Stimulated activated naive CD4-positive, alpha-beta T cell (primary cell): Measurements from ENCODE around the gene TEX261.
A peak's percentile ranks its signal among the peaks of the same experiment; 100 is the strongest.
"Not testable (repeated sequence)": the region's sequence is repeated elsewhere in the genome, so short reads cannot be mapped to it uniquely, and the experiment has no call there.

Experiments
- DNase-seq, 6 experiments: peaks; one replicate each; lab custom pipeline; 2025; lab: John Stamatoyannopoulos, UW

TEX261 gene

DNA sequence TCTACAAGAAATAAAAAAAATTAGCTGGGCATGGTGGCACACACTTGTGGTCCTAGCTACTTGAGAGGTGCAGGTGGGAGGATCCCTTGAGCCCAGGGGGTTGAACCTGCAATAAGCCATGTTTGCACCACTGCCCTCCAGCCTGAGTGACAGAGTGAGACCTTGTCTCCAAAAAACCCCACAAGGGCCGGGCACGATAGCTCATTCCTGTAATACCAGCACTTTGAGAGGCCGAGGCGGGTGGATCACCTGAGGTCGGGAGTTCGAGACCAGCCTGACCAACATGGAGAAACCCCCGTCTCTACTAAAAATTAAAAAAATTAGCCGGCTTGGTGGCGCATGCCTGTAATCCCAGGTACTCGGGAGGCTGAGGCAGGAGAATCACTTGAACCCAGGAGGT lies 5.3 kb upstream of the TEX261 start:
- DNase-seq, result not testable (repeated sequence)

DNA sequence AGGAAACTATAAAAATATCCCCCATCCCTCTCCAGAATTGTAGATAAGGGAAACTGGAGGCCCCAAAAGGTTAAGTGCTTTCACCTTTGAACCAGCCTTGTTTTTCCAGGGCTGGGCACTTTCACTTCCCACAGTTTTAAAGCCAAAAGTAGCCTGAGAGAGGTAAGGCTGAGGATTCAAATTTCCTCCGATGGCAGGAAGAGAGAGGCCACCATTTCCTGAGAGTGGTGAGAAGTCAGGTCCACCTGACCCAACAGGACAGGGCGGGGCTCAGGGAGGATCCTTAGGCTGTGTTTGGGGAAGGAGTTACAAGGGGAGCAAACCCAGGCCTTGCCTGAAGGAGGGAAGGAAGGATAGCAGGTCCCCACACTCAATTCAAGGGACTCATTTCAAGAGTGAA lies 4.7 kb upstream of the TEX261 start:
- DNase-seq, result no peak

- not testable (repeated sequence) for DNase-seq
Observed at GRCh38 chr2:70998885-70999284, 4.2 kb upstream of the TEX261 start.

DNA sequence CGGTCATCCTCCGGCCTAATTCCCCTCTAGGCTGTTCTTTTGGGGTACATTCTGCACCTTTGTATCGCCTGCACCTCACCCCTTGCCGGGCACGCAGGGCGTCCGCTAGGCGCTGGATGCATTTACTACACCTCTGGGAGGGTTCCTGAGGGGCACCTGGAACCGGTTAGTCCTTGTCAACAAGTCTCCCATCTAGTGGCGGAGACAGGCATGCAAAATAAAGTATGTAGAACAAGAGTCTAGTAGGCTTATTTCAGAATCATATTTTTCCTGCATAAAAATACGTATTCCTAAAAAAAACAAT lies 705 bp upstream of the TEX261 start:
- DNase-seq, result peak; percentile 40 to 74 (median 56)

DNA sequence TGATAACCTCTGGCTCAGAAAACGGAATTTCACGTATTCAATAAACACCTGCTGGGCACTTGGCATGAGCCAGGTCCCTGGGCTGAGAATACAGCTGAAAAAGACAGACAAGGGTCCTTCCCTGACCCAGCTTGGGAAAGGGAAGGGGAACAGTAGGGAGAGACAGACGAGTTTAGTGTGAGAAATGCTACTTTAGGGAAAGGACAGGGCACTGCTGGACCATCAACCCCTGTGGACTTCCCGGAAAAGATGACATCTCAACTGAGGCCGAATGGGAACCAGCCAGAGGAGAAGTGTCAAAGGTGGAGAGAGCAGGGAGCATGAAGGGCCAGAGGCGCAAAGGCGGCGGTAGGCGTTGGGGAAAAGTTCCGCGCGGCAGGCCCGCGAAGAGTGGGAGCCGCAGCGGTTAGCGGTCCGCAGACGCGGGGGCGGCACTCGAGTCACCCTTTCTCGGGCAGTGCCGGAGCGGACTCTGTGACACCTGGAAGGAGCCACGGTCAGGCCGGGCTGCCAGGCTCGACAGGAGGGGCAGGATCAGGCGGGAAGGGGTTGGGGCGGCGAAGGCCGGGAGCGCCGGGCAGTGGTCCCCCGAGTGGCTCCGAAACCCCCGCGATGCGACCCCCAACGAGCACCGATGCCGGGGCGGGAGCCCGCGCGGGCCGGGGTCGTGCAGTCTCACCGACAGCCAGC lies 519 bp downstream of the TEX261 start:
- peak in 1 of 6 experiments; percentile 46 for DNase-seq

GRCh38 chr2:70992945-70993853 lies 1.5 kb downstream of the TEX261 start:
- DNase-seq, result peak in 2 of 6 experiments; percentile 2 to 28

- no peak for DNase-seq
Observed at GRCh38 chr2:70991742-70992141, 2.9 kb downstream of the TEX261 start.

DNA sequence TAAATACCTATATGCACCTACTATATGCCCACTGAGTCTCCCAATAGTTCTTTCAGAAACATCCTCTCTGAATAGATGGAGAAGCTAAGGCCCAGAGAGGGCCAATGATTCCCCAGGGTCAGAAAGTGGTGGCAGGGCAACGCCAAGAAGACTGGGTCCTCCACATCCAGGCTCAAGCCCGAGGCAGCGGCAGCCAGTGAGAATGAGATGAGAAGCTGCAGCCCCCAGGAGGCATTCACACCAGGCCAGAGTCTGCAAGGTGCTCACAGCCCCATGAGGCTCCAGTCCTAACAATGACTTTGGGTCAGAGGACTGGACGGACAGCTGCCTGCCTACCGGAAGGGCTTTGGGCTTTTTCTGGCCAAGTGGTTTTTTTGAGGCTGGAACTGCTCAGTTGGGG lies 3.5 kb downstream of the TEX261 start:
- no peak for DNase-seq

GRCh38 chr2:70990216-70990615 lies 4.5 kb downstream of the TEX261 start:
- DNase-seq, result no peak

DNA sequence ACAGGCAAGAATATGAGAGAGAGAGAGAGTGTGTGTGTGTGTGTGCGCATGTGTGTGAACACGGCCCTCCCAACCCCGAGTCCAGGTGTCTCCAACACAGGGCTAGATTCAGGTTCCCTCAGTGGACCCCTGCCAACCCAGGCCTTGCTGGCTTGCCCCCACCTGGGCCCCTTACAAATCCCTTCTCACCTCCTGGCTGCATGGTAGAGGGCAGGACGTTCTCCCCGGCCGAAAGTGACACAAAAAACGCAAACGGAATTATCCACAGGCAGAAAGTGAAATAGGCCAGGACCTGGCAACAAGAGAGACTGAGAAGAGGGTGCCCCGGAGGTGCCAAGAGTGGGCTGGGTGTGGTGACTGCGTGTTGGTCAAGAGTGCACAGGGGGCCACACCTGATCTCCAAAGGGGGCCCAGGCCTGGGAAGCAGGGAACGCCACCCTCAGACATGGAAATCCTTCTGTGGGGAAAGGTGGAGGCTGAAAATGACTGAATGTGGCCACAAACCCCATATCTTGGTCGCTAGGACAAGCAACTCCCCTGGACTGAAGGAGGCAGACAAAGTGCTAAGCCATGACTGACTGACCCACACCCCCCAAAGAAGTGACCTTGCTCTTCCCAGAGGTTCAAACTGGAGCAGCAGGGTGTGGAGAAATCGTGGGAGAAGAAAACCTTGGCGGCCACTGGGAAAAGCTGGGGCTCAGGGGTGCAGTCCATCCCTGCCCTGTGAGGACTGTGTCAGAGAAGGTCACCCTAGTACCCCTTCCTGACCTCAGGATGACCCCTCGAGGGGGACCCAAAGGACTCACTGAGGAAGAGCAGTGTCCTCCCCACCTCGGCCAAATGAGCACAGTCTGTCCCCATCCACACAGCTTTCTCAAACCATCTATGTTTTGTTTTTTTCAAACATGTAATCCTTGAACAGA lies 5.7 kb downstream of the TEX261 start:
- DNase-seq, result no peak

GRCh38 chr2:70988151-70988550 lies 6.5 kb downstream of the TEX261 start:
- no peak for DNase-seq

GRCh38 chr2:70987386-70987785 lies 7.3 kb downstream of the TEX261 start:
- no peak for DNase-seq

GRCh38 chr2:70986499-70987189 lies 8.0 kb downstream of the TEX261 start:
- no peak for DNase-seq

DNA sequence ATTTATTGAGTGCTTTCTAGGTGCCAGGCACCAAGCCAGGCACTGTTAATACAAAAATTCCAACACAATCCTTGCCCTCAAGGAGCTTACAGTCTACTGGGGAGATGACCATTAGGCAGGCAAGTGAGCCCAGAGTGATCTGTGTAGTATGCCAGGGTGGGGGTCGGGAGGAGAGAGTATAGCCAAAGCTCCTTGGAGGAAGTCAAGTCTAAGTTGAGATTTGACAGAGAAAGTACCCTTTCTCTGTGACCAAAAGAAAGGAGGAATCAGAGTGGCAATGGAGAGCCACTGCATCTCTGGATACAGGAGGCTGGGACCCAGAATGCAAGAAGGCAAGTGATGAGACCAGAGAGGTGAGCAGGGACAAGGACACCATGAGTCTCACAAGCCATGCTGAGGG lies 8.7 kb downstream of the TEX261 start:
- DNase-seq, result no peak

DNA sequence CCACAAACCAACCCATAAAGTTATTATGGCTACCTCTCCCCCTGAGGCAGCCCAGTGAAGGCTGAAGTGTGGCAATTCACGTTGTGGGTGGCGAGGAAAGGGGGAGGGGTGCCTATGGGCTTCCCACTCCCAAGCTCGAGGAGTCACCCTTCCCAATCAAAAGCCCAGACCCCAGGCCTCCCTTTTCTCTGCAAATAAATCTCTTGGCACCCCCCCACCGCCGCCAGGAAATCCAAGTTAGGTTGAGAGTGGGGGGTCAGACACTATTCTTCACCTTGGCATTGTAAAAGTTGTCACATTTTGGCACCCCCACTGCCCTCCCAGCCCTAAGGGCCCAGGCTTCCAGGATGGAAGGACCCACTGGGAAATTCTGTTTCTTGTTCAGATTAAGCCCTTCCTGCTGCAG lies 9.4 kb downstream of the TEX261 start:
- DNase-seq, result no peak

DNA sequence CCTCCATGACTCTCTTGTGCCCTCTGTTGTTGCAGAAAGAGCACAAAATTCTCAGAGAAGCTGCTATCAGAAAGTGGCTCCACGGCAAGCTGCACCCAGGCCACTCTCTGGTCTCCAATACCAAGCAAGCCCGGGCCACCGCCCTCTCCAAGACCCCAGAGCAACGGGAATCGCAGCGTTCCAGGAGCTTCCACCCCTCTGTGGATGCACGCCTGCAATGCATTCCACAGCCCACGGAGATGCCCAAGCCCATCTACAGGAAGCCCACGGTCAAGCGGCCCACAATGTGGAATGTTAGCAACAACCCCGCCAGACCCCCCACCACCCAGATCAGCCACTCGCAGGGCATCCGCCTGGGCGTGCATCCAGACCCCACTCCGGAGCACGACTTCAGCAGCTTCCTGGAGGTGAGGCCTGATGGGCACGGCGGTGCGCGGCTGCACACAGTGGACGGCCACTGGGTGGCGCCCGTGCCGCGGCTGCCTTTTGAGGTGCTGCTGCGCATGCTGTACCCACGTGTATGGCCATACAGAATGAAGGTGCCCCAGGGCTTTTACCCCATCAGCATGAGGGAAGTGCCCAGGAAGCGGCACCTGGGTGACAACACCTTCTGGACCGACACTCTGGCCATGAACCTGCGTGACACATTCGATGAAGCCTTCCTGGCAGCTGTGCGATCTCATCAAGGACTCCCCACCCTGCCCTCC lies 9.9 kb downstream of the TEX261 start:
- peak; percentile 60 to 81 (median 75) for DNase-seq

GRCh38 chr2:70984228-70984575 lies 10.5 kb downstream of the TEX261 start:
- DNase-seq, result no peak

- DNase-seq, result no peak
Observed at GRCh38 chr2:70983506-70984227, 11.0 kb downstream of the TEX261 start.

DNA sequence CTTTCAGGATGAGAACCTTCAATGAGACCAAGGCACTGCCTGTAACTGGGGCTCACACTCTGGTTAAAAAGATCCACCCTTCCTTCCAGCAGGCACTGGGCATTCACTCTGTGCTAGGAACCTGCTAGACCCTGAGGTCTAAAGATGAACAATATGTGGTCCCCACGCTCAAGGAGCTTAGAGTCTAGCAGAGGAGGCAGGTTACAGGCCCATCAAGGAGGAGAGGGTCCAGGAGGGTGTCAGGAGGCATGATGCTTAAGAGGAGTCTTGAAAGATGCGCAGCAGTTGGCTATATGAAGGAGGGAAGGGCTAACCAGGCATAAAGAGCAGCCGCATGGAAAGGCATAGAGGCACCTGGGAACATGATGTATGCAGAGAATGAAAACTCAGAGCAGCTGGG lies 11.7 kb downstream of the TEX261 start:
- no peak for DNase-seq
